Mammary epithelial cell (primary cell): Measurements from ENCODE around the gene RLIM.

ENCODE experiments used
- EZH2 ChIP-seq: IDR thresholded peaks from 2 replicates; pipeline ENCODE4 v1.6.1; 2012; ENCODE audit warnings: low read length, inconsistent platforms, borderline replicate concordance
- TF ChIP-seq, protein P1 (sequence below), 2 donors: IDR thresholded peaks in 1 of 2; conservative IDR thresholded peaks in 1 of 2; 2 replicates each; pipeline ENCODE4 v1.5.1; 2011 to 2012; ENCODE audit warnings: inconsistent platforms in 2 of 2, low read length in 2 of 2, mild to moderate bottlenecking in 2 of 2, control low read depth in 1 of 2, low read depth in 1 of 2; ENCODE audit not compliant: insufficient read depth in 1 of 2; ENCODE audit errors: extremely low read depth in 1 of 2

DNA sequence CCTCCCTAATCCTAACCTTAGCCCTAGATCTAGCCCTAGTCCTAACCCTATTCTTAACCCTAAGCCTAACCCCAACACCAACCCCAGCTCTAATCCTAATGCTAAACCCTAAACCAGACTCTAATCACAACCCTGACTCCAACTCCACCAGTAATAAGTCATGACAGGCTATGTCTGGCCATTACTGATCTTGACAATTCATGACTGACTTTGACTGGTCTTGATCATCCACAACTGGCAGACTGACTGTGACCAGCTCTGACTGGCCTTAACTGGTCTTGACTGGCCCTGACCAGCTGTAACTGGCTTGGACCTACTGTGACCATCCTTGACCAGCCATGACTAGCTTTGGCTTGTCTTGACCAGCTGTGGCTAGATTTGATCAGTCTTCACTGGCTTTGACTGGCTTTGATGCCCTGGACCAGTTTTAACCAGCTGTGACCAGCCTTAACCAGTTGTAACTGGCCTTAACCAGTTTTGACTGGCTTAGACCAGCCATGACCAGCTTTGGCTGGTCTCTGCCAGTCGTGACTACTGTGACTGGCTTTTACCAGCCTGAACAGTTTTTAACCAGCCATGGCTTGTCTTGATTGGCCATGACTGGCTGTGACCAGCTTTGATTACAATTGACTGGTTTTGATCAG lies 68.4 kb downstream of the RLIM start:
- TF ChIP-seq, protein P1, sequence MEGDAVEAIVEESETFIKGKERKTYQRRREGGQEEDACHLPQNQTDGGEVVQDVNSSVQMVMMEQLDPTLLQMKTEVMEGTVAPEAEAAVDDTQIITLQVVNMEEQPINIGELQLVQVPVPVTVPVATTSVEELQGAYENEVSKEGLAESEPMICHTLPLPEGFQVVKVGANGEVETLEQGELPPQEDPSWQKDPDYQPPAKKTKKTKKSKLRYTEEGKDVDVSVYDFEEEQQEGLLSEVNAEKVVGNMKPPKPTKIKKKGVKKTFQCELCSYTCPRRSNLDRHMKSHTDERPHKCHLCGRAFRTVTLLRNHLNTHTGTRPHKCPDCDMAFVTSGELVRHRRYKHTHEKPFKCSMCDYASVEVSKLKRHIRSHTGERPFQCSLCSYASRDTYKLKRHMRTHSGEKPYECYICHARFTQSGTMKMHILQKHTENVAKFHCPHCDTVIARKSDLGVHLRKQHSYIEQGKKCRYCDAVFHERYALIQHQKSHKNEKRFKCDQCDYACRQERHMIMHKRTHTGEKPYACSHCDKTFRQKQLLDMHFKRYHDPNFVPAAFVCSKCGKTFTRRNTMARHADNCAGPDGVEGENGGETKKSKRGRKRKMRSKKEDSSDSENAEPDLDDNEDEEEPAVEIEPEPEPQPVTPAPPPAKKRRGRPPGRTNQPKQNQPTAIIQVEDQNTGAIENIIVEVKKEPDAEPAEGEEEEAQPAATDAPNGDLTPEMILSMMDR (conservative IDR thresholded peaks at IDR 0.05 in 1 of 2, IDR thresholded peaks at IDR 0.05 in 1 of 2; ENCODE audit: extremely low read depth in 1 of 2, insufficient read depth in 1 of 2, low read depth in 1 of 2, low read length in 2 of 2) = no peak
- no peak for TF ChIP-seq EZH2
